Body of pancreas (tissue), 4 donors: Measurements from ENCODE around the gene CFDP1. TPM values are rescaled to one million over a fixed set of nuclear protein-coding genes. Genes with fewer than 3 reads are reported as not detected.

ENCODE experiments used
- ATAC-seq: fragments of 150-250 bp; one replicate; pipeline ENCODE4 v1.9.1; 2016
- DNase-seq, 4 donors: peaks; one replicate each; pipeline ENCODE4 v3.0.0-alpha.2; 2019
- H3K27ac ChIP-seq, 4 donors: fragments of 200-600 bp; sonication (generic); 1 replicate in 3 of 4; 2 replicates in 1 of 4; pipeline versions ENCODE4 v1.5.1 to v1.6.1; 2016 to 2019; ENCODE audit warnings: mild to moderate bottlenecking in 1 of 4, mixed read lengths in 1 of 4, moderate library complexity in 1 of 4
- H3K27me3 ChIP-seq, 2 donors: fragments of 200-600 bp; sonication (generic); one replicate each; pipeline ENCODE4 v1.6.0; 2016; ENCODE audit warnings: mild to moderate bottlenecking in 1 of 2
- H3K36me3 ChIP-seq, 2 donors: fragments of 200-600 bp; sonication (generic); replicated peaks in 1 of 2; 2 replicates each; pipeline ENCODE4 v1.5.1; 2016; ENCODE audit warnings: low read depth in 2 of 2; ENCODE audit not compliant: insufficient read depth in 1 of 2
- H3K4me1 ChIP-seq: fragments of 200-600 bp; sonication (generic); one replicate; pipeline ENCODE4 v1.6.0; 2016
- H3K4me3 ChIP-seq, 2 donors: fragments of 200-600 bp; sonication (generic); 1 replicate in 1 of 2; 2 replicates in 1 of 2; pipeline ENCODE4 v1.5.1; 2016 to 2019
- H3K9me3 ChIP-seq, 3 donors: fragments of 200-600 bp; sonication (generic); 1 replicate in 2 of 3; 2 replicates in 1 of 3; pipeline ENCODE4 v1.5.1; 2016
- POLR2A ChIP-seq, 3 donors: fragments of 450-650 bp; IDR thresholded peaks; one replicate each; pipeline ENCODE4 v1.6.1; 2016; ENCODE audit warnings: antibody characterized with exemption in 3 of 3, mild to moderate bottlenecking in 2 of 3
- WGBS, 2 donors: methylation state at CpG; one replicate each; pipeline ENCODE4 v1.1.5; 2017; 5-methylcytosine and 5-hydroxymethylcytosine counted together
- intact Hi-C: fragments of 100-400 bp; cut with DNase I; formaldehyde crosslinking; loops from one replicate; pipeline ENCODE4 v1.15.1; 2023
- total RNA-seq, 2 donors: library from RNA; depleted of rRNA; stranded (reverse); fragments of >200 nt; gene quantifications; one replicate each; pipeline ENCODE4 v1.1.0, GENCODE V29; 2016
- TF ChIP-seq, protein P1 (sequence below), 7 experiments: fragments of 450-650 bp in 4 of 7; fragments of 200-600 bp in 3 of 7; sonication (generic) in 3 of 7; IDR thresholded peaks; one replicate each; pipeline ENCODE4 v1.5.1; 2016 to 2019; ENCODE audit warnings: antibody characterized with exemption in 7 of 7

CFDP1 gene
- total RNA-seq, 2 donors from 2014 or later = 34.0 to 65.3 TPM

GRCh38 chr16:75306099-75306762 is 127.1 kb downstream of the CFDP1 start:
- TF ChIP-seq POLR2A (IDR thresholded peaks at IDR 0.05) = peak in 2 of 3 donors; percentile 56 to 66
- TF ChIP-seq, protein P1, sequence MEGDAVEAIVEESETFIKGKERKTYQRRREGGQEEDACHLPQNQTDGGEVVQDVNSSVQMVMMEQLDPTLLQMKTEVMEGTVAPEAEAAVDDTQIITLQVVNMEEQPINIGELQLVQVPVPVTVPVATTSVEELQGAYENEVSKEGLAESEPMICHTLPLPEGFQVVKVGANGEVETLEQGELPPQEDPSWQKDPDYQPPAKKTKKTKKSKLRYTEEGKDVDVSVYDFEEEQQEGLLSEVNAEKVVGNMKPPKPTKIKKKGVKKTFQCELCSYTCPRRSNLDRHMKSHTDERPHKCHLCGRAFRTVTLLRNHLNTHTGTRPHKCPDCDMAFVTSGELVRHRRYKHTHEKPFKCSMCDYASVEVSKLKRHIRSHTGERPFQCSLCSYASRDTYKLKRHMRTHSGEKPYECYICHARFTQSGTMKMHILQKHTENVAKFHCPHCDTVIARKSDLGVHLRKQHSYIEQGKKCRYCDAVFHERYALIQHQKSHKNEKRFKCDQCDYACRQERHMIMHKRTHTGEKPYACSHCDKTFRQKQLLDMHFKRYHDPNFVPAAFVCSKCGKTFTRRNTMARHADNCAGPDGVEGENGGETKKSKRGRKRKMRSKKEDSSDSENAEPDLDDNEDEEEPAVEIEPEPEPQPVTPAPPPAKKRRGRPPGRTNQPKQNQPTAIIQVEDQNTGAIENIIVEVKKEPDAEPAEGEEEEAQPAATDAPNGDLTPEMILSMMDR (IDR thresholded peaks at IDR 0.05) = no peak
- Histone ChIP-seq H3K27ac (peak overlapping the region; percentile 92 to 94 (median 94)), H3K4me1 (peaks cover 69% of the 10 kb centered on the region), H3K36me3 (no peaks in the 10 kb centered on the region), H3K27me3 (no peaks in the 10 kb centered on the region), H3K4me3 (no peak overlapping the region), H3K9me3 (no peaks in the 10 kb centered on the region)
- intact Hi-C loops = loop anchor here (10.0 kb wide), 1 partner anchor 51 kb away; the partner anchor contains the start of gene BCAR1
- ATAC-seq (peak; percentile 64), DNase-seq (peak; percentile 53 to 63 (median 56))
- 28 to 39% methylated on average over 9 of the region's 9 CpGs for WGBS, 2 donors

DNA sequence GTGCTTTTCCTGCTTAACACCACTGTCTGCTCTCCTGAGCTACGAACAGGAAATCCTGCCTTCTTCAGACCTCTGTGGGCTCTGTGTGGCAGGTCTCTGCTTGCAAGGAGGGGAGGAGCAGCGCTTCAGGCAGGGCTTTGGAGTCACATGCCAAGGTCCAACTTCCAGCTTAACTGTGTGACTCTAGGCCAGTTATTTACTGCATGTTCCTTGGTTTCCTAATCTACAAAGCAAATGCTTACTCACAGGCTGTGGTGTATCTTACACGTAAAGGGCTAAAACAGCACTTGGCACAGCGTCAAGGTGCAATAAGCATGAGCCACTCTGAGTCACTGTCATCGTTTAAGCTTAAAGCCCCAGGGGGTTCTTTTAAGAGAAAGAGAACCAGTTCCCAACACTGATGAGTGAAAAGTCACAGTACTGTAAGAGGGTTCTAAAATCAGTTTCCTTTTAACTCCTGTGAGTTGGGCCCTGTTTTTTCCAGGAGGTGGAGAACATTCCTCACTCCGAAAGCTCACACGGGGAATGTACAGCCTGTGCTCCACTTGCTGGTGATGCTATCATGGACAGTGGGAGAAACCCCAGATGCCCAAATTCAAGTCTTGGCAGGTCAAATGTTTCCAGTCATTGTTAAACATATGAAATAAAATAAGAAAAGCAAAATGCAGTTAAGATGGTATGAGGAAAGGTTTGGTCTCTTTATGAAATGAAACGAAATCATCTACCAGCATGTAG is 127.8 kb downstream of the CFDP1 start:
- intact Hi-C loops = loop anchor here (10.0 kb wide), 1 partner anchor 51 kb away; the partner anchor contains the start of gene BCAR1
- H3K27me3 ChIP-seq = no peaks in the 10 kb centered on the region
- peak overlapping the region; percentile 92 to 94 (median 94) for H3K27ac ChIP-seq
- peaks cover 67% of the 10 kb centered on the region for H3K4me1 ChIP-seq
- no peaks in the 10 kb centered on the region for H3K9me3 ChIP-seq
- H3K4me3 ChIP-seq = no peak overlapping the region
- WGBS, 2 donors = 10 to 17% methylated on average over 8 of the region's 8 CpGs
- TF ChIP-seq POLR2A (IDR thresholded peaks at IDR 0.05) = peak in 2 of 3 donors; percentile 79 to 80
- TF ChIP-seq, protein P1 (IDR thresholded peaks at IDR 0.05) = peak in 1 of 7 experiments; percentile 0
- no peaks in the 10 kb centered on the region for H3K36me3 ChIP-seq
- ATAC-seq (peak; percentile 78), DNase-seq (peak; percentile 85 to 93 (median 90))

- no peak overlapping the region for H3K4me3 ChIP-seq
- no peaks in the 10 kb centered on the region for H3K27me3 ChIP-seq
- peak; percentile 66 for ATAC-seq
- 18 to 29% methylated on average over 4 of the region's 4 CpGs for WGBS, 2 donors
- no peaks in the 10 kb centered on the region for H3K9me3 ChIP-seq
- H3K27ac ChIP-seq = peak overlapping the region; percentile 92 to 94 (median 94)
- DNase-seq = peak; percentile 83 to 92 (median 89)
- TF ChIP-seq, protein P1 (IDR thresholded peaks at IDR 0.05) = peak in 4 of 7 experiments; percentile 29 to 39 (median 34)
- no peak for TF ChIP-seq POLR2A (IDR thresholded peaks at IDR 0.05)
- H3K4me1 ChIP-seq = peaks cover 59% of the 10 kb centered on the region
- no peaks in the 10 kb centered on the region for H3K36me3 ChIP-seq
- intact Hi-C loops = loop anchor here (10.0 kb wide), 1 partner anchor 50 kb away; the partner anchor contains the start of gene BCAR1
Observed at GRCh38 chr16:75304521-75305363, 128.6 kb downstream of the CFDP1 start.

DNA sequence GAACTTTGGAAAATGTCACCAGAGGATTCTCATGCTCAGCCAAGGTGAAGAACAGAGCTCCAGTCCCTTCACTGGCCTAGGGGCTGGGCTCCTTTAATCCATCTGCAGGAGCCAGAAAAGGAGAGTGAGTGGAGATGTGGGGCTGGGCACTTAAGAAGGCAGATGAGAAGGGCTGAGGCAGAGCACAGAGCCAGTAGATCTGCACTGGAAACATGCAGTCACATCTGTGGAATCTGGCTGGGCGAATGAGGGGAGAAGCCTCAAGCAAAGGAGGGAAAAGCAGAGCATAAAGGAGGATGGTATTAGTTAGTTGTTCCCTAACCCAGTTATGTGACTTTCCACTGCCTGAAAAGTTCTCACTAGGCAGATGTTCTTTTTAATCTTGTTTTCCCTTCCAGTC is 131.5 kb downstream of the CFDP1 start:
- no peak for TF ChIP-seq POLR2A (IDR thresholded peaks at IDR 0.05)
- TF ChIP-seq, protein P1 (IDR thresholded peaks at IDR 0.05) = no peak
- Histone ChIP-seq H3K27ac (no peak overlapping the region), H3K4me3 (no peak overlapping the region), H3K27me3 (no peaks in the 10 kb centered on the region), H3K9me3 (no peaks in the 10 kb centered on the region), H3K4me1 (peaks cover 32% of the 10 kb centered on the region), H3K36me3 (no peaks in the 10 kb centered on the region)
- no peak for ATAC-seq
- intact Hi-C loops = loop anchor here (10.0 kb wide), 1 partner anchor 47 kb away; the partner anchor contains the start of gene BCAR1
- 100% methylated on average over 1 of the region's 1 CpG for WGBS, 2 donors
- no peak for DNase-seq
